Activated CD4-positive, alpha-beta T cell treated with anti-CD3 and anti-CD28 coated beads, Interleukin-2, amount 50 U/mL, for 1 hour (primary cell): Measurements from ENCODE around the gene TMEM178B.

ENCODE experiments used
- DNase-seq: peaks from one replicate; pipeline ENCODE4 v3.0.0-alpha.2; 2020

TMEM178B gene

GRCh38 chr7:141225916-141226618 lies 152.2 kb downstream of the TMEM178B start:
- no peak for DNase-seq

GRCh38 chr7:141227454-141227853 lies 153.6 kb downstream of the TMEM178B start:
- DNase-seq = no peak

GRCh38 chr7:141228482-141228881 lies 154.6 kb downstream of the TMEM178B start:
- DNase-seq = no peak

GRCh38 chr7:141231018-141231792 lies 157.3 kb downstream of the TMEM178B start:
- DNase-seq = no peak

GRCh38 chr7:141232286-141233051 lies 158.6 kb downstream of the TMEM178B start:
- no peak for DNase-seq

GRCh38 chr7:141234335-141235105 lies 160.7 kb downstream of the TMEM178B start:
- DNase-seq = no peak

- DNase-seq = no peak
Observed at GRCh38 chr7:141235656-141236055, 161.8 kb downstream of the TMEM178B start.

GRCh38 chr7:141238596-141239243 lies 164.9 kb downstream of the TMEM178B start:
- DNase-seq = no peak

GRCh38 chr7:141239661-141240060 lies 165.8 kb downstream of the TMEM178B start:
- no peak for DNase-seq

- DNase-seq = no peak
Observed at GRCh38 chr7:141242568-141242967, 168.7 kb downstream of the TMEM178B start.

GRCh38 chr7:141243368-141243767 lies 169.5 kb downstream of the TMEM178B start:
- no peak for DNase-seq

GRCh38 chr7:141244435-141244834 lies 170.6 kb downstream of the TMEM178B start:
- DNase-seq = no peak

- no peak for DNase-seq
Observed at GRCh38 chr7:141246426-141246825, 172.6 kb downstream of the TMEM178B start.

GRCh38 chr7:141251180-141251579 lies 177.3 kb downstream of the TMEM178B start:
- no peak for DNase-seq

- DNase-seq = no peak
Observed at GRCh38 chr7:141251957-141252356, 178.1 kb downstream of the TMEM178B start.

GRCh38 chr7:141257597-141257996 lies 183.7 kb downstream of the TMEM178B start:
- no peak for DNase-seq

GRCh38 chr7:141258559-141258958 lies 184.7 kb downstream of the TMEM178B start:
- no peak for DNase-seq

GRCh38 chr7:141262101-141263090 lies 188.5 kb downstream of the TMEM178B start:
- no peak for DNase-seq

- no peak for DNase-seq
Observed at GRCh38 chr7:141263508-141263907, 189.6 kb downstream of the TMEM178B start.

GRCh38 chr7:141263983-141264382 lies 190.1 kb downstream of the TMEM178B start:
- DNase-seq = no peak

GRCh38 chr7:141264511-141264910 lies 190.6 kb downstream of the TMEM178B start:
- DNase-seq = no peak
